ENCODE measurements around the gene GM2A.
"Not testable (repeated sequence)": the region's sequence is repeated elsewhere in the genome, so short reads cannot be mapped to it uniquely, and the experiment has no call there.

The GM2A gene

GRCh38 chr5:151228986-151229385 is 24.0 kb upstream of the GM2A start:
- DNase-seq: no peak

- no peak for DNase-seq
Measured at GRCh38 chr5:151230048-151230680, 22.8 kb upstream of the GM2A start.

GRCh38 chr5:151231359-151231758 is 21.6 kb upstream of the GM2A start:
- no peak for DNase-seq

GRCh38 chr5:151233616-151234085 is 19.3 kb upstream of the GM2A start:
- no peak for DNase-seq

GRCh38 chr5:151234476-151235238 is 18.3 kb upstream of the GM2A start:
- peak; percentile 44 for DNase-seq

GRCh38 chr5:151235239-151235571 is 17.8 kb upstream of the GM2A start:
- DNase-seq: not testable (repeated sequence)

- DNase-seq: no peak
Measured at GRCh38 chr5:151236888-151237287, 16.1 kb upstream of the GM2A start.

GRCh38 chr5:151237685-151238084 is 15.3 kb upstream of the GM2A start:
- DNase-seq: no peak

GRCh38 chr5:151238303-151238741 is 14.7 kb upstream of the GM2A start:
- DNase-seq: no peak

- peak; percentile 68 for DNase-seq
Measured at GRCh38 chr5:151239237-151239861, 13.6 kb upstream of the GM2A start.

- DNase-seq: not testable (repeated sequence)
Measured at GRCh38 chr5:151240268-151240835, 12.6 kb upstream of the GM2A start.

GRCh38 chr5:151240924-151241635 is 11.9 kb upstream of the GM2A start:
- DNase-seq: no peak

- DNase-seq: no peak
Measured at GRCh38 chr5:151243127-151243526, 9.9 kb upstream of the GM2A start.

GRCh38 chr5:151243564-151243963 is 9.4 kb upstream of the GM2A start:
- no peak for DNase-seq

- no peak for DNase-seq
Measured at GRCh38 chr5:151244206-151244605, 8.8 kb upstream of the GM2A start.

GRCh38 chr5:151245680-151246219 is 7.2 kb upstream of the GM2A start:
- no peak for DNase-seq

- no peak for DNase-seq
Measured at GRCh38 chr5:151248651-151249050, 4.3 kb upstream of the GM2A start.

GRCh38 chr5:151249281-151249680 is 3.7 kb upstream of the GM2A start:
- DNase-seq: no peak

GRCh38 chr5:151250346-151251000 is 2.5 kb upstream of the GM2A start:
- no peak for DNase-seq

- DNase-seq: no peak
Measured at GRCh38 chr5:151251001-151251551, 1.9 kb upstream of the GM2A start.

GRCh38 chr5:151251621-151252020 is 1.4 kb upstream of the GM2A start:
- no peak for DNase-seq

GRCh38 chr5:151253605-151253950 is 593 bp downstream of the GM2A start:
- DNase-seq: no peak
